ENCODE results near the gene PLXNB3. TPM values are rescaled to one million over a fixed set of nuclear protein-coding genes. Genes with fewer than 3 reads are reported as not detected.

The PLXNB3 gene
- total and polyA plus RNA-seq, 2 of the 13 experiments (the other 11 are each of a cell fraction or from before 2014, with no cell fraction given) = 3.0 to 6.9 TPM

- TF ChIP-seq SP2 (CRISPR knock-in tag; IDR thresholded peaks at IDR 0.05) = no peak
- peak; percentile 50 for TF ChIP-seq AGO2 (optimal IDR thresholded peaks at IDR 0.05; ENCODE audit: low read depth, low read length)
- TF ChIP-seq RFX5 (IDR thresholded peaks at IDR 0.05; ENCODE audit: low read depth, low read length) = no peak
- no peak for TF ChIP-seq PITX1 (CRISPR knock-in tag; IDR thresholded peaks at IDR 0.05)
- no peak for TF ChIP-seq ZBTB37 (CRISPR knock-in tag; IDR thresholded peaks at IDR 0.05)
- no peak; the same call in 1 of the 2 replicates for TF ChIP-seq TAF1 (CRISPR knock-in tag; IDR thresholded peaks at IDR 0.05)
- no peak for TF ChIP-seq SYNCRIP (IDR thresholded peaks at IDR 0.05; ENCODE audit: insufficient read depth, low read depth, low read length)
- TF ChIP-seq ZNF501 (CRISPR knock-in tag; IDR thresholded peaks at IDR 0.05) = no peak
- no peak for TF ChIP-seq ARID3A (IDR thresholded peaks at IDR 0.05; ENCODE audit: low read depth, low read length)
- TF ChIP-seq ZNF280B (CRISPR knock-in tag; IDR thresholded peaks at IDR 0.05; ENCODE audit: borderline replicate concordance) = no peak
- TF ChIP-seq CREBL2 (CRISPR knock-in tag; IDR thresholded peaks at IDR 0.05; ENCODE audit: borderline replicate concordance) = no peak
- TF ChIP-seq SNAPC4 (CRISPR knock-in tag; IDR thresholded peaks at IDR 0.05) = no peak
- no peak for TF ChIP-seq ZNF280D (CRISPR knock-in tag; IDR thresholded peaks at IDR 0.05)
- TF ChIP-seq RFX3 (CRISPR knock-in tag; IDR thresholded peaks at IDR 0.05) = peak; percentile 59; the same call in 1 of the 2 replicates
- TF ChIP-seq ZNF788 (CRISPR knock-in tag; IDR thresholded peaks at IDR 0.05; ENCODE audit: borderline replicate concordance) = no peak
These were observed 38.8 kb upstream of the PLXNB3 start (continued) for GRCh38 chrX:153725039-153725831.

Data from HepG2 (cell line).